Raji (cell line): Measurements from ENCODE around the gene ZMAT3.

Source experiments
- POLR2A ChIP-seq: IDR thresholded peaks from 2 replicates; pipeline ENCODE4 v1.6.1; 2011; ENCODE audit warnings: low read depth, low read length, control low read depth; ENCODE audit not compliant: insufficient read depth

The ZMAT3 gene

DNA sequence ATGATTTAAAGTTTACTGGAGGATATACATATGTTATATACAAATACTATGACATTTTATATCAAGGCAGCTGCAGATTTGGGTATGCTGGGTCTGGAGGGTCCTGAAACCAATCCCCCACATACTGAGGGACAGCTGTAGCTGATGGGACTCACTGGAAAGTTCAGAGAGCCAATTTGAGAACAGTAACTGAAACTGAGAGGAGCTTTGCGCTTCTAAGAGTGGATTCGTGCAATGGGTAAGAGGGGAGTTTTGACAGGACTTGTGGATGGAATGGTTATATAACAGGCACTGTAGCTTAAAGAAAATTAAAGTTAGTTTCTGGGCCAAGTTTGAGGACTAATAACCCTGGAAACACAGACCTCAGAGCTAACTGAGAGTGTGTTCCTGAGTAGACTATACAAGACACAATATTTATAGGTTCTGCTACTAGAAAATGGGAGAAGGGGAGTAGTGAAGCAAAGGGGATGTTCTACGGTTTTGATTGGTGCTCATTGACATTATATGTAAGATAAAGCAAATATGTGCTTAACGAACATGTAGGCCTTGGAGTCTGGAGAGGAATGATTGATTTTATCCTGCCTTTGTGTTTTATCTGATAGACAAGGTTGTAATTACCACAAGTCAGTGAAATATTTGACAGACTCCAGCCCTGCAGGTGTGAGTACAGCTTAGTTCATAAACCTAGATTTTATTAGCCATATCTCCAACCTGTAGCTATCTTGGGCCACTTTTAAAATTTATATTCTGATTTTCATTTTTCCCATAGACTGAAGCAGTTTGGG lies 4.8 kb upstream of the ZMAT3 start:
- TF ChIP-seq POLR2A = no peak

DNA sequence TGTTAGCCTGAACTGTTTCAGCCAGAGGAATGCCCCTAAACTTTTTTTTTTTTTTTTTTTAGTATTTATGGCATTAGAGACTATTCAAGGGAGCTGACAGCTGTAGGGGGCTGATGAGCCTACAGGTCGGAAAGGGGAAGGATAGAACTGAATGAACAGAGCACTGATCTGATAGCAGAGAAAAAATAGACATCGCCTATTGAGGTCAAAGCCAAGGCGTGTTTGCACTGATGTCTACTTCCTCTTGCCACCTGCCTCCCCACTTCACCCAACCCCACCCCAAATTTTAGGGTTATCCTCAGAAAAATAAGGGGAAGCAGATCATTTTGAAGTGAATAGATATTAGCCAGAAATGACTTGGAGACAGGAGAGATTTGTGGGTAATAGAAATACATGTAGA lies 3.0 kb upstream of the ZMAT3 start:
- no peak for TF ChIP-seq POLR2A

DNA sequence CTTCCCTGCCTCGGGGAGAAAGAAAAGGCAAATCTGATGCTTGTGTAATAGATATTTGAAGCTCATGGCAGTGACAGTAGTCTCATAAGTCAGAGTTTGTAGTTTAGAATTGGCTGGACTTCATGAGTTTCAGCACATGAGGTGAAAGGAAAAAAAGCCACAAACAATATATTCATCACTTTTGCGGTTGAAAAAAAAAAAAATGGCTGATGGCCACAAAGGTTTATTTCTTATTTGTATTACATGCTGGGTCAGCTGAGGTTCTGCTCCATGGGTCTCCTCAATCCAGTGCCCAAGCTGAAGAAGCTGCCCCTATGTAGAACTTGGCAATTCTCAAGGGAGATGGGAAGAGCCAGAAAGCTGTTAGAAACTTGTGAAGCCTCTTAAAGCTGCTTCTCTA lies 2.2 kb upstream of the ZMAT3 start:
- TF ChIP-seq POLR2A = no peak

DNA sequence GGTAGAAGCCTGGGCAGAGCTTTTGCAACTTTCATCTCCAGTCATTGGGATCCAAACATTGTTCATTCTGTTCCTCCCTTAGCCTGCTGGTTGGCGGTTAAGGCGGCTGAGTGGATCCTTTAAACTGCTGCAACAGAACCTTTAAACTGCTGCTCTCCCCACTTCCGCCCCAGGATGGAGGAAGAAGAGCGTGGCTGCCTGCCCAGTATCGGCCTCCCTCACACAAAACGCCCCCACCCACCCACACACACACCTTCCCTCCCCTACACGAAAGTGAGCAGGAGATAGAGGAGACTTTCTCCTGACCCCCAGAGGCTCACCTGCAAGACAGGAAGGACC lies 460 bp upstream of the ZMAT3 start:
- no peak for TF ChIP-seq POLR2A

DNA sequence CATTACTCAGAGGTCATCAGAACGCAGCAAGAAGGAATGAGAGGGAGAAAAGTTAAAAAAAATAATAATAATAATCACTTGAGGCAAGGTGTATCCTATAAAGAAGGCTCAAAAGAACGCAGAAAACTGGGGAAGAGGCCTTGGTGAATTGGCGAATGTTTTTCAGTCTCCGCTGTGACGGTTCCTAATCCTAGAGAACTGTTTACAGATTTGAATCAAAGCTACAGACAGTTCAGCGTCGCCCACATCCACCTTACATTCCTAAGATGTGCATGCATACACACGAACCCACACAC lies 634 bp downstream of the ZMAT3 start:
- TF ChIP-seq POLR2A = no peak

DNA sequence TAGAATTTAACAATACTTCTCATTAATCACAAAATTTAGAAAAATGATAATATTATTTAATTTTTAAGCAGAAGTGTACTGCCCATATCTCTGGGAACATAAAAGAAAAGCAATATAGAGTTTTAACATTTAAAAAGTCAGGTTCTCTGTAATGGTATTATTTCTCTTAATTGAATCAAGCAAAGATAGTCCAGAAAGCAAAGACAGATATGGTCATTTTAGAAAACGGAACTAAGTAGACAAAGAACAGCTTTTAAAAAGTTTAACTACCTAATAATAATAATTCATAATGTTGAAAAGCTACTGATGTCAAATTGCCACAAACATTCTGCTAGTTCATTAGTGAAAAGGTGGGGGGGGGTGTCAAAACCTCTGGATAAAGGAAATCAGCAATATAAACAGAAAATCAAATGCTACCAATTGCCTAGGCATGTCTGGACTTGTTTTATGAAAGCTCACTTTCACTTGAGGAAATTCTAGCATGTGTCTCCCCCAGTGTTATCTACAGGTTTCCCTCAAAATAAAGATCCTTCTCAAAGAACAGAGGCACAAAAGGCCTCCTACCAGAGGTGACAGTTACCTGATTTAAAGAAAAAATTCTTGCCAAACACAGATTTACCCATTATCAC lies 1.7 kb downstream of the ZMAT3 start:
- no peak for TF ChIP-seq POLR2A

DNA sequence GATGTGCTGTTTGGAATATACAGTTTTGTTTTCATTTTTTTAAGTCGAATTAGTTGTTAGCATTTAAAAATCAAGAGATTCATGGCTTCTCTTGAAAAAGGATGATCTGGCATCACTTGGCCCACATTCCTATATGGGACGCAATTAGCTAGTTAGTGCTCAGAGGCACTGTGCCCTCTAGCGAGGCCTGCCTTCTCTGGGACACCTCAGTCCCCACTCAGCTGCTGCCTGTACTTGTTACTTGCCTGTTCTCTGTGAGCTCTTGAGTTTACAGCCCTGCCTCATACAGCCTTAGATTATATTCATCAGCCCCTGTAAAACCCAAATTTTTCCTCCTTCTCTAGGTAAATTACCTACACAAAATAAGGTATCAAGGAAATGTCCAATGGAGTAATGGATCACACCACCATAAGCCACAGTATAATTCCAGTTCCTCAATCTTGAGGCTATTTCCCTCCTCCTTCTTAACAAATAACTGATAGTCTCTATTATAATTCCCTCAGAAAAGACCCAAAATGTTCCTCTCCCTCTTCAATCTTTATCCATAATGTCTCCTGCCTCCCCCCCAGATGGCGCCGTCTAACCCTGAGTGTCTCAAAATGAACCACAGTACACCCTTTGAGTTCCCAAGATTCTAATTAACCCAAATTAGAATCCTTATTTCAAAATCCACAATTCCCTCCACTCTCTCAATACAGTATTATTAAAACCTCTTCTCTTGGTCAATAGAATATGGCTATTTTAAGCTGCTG lies 2.7 kb downstream of the ZMAT3 start:
- TF ChIP-seq POLR2A = no peak

DNA sequence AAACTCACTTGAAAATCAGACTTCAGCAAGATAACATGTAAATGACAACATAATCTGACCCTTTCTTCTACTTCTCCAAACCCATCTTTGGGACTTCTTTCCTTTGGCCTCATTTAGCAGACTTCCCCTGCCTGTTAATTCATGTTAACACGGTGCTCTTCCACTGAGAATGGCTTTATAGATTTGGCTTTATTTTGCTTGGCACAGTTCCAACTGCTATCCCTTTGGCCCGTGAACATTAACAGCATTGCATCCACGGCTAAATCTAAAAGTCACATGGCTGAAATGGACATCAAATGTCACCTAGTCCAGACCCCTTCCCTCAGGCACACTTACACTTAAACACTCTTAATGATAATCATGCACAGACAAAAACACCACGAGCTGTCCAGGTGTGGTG lies 3.8 kb downstream of the ZMAT3 start:
- no peak for TF ChIP-seq POLR2A

DNA sequence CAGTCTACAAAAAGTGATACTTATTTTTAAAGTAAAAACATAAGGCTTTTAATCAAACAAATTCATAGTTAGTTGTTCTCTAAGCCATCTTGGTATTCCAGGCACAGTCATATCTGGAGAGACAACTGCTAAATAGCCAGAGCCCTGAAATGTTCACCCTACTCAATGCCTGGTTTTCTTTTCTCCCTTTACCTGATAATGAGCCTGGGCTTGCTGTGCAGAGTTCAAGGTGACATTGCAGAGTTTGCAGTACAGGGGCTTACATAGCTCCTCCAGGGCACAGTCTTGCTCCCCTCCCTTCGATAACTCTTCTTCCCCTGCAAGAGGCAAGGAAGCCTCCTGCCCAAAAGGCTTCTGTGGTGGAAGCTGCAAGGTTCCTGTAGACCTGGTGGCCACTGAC lies 4.3 kb downstream of the ZMAT3 start:
- TF ChIP-seq POLR2A = no peak

DNA sequence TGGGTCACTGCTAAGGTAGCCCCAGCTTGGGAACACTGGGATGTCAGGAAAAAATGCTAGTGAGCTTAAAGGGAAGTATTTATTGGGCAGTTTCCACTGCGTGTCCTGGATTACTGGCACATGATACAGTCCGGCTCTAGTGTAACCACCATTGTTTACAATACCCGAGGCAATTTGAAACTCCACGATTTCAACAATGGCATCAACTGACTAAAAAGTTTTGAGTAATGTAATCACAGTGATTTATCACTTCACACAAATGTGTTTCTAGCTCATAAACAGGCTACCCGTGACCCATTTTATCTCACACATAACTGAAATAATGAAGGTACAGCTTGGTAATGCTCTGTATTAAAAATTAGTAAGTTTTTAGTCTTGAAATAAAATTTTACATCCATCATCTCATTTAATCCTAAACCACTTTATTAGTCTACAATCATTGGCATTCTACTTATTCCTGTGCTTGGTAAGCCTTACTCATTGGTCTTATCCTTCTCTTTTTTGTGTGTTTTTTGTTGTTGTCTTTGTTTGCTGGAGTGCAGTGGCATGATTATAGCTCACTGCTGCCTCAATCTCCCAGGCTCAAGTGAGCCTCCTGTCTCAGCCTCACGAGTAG lies 7.6 kb downstream of the ZMAT3 start:
- no peak for TF ChIP-seq POLR2A

DNA sequence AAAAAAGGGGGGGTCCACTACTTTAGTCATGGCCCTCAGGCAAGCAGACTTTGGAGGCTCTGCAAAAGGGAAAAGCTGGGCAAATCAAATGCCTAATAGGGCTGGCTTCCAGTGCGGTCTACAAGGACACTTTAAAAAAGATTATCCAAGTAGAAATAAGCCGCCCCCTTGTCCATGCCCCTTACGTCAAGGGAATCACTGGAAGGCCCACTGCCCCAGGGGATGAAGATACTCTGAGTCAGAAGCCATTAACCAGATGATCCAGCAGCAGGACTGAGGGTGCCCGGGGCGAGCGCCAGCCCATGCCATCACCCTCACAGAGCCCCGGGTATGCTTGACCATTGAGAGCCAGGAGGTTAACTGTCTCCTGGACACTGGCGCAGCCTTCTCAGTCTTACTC lies 15.3 kb downstream of the ZMAT3 start:
- TF ChIP-seq POLR2A = no peak

DNA sequence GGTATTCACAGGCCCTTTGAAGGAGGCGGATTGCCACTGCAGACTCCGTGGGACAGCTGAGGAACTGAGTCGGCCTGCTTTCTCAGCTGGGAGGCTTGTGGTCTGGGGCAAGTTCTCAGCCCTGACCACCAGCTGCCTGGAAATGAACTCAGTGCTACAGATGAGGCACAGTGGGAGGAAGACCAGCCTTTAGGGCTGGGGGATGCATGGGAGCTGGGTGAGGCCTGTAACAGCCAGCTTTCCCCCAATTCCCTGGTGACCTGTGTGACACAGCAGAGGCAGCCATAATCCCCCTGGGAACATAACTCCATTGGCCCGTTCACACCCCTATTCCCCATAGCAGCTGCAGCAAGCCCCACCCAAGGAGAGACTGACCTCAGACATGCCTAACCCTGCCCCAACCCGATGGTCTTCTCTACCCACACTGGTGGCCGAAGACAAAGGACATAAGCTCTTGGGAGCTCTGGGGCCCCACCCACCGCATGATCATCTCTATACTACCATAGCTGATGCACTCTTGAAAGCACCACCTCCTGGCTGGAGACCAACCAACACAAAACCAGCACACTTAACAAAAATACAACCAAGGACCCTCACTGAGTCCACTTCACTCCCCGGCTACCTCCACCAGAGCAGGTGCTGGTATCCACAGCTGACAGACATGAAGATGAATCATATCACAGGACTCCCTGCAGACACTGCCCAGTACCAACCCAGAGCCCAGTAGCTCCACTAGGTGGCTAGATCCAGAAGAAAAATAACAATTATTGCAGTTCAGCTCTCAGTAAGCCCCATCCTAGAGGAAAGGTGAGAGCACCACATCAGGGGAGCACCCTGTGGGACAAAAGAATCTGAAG lies 24.9 kb downstream of the ZMAT3 start:
- TF ChIP-seq POLR2A = no peak

DNA sequence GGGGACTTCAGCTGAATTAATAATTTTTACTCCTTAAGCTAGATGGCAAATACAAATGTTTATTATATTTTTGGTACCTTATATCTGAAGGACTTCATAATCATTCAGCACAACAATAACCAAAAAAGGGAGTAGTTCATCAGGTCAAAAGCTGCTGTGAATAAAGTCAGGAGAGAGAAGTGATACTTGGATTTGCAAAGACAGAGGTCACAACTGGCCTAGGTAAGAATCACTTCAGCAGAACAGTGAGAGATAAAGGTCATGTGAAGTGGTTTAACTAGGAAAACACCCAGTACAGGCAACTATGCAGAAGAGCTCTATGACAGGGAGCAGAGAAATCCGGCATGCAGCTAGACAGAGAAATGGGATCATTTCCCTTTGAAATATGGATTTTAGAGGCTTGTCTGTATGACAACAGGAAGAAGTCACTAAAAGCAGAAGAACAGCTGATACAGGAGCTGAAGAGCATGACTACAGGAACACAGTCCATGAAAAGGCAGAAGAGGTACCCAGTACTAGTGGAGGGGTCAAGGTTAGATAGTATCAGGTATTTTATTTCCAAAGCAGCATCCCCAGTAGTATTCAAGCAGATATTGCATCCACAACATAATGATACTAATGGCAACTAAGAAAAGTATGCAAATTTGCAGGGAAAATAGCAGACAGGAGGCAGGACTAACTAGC lies 25.7 kb downstream of the ZMAT3 start:
- TF ChIP-seq POLR2A = no peak

DNA sequence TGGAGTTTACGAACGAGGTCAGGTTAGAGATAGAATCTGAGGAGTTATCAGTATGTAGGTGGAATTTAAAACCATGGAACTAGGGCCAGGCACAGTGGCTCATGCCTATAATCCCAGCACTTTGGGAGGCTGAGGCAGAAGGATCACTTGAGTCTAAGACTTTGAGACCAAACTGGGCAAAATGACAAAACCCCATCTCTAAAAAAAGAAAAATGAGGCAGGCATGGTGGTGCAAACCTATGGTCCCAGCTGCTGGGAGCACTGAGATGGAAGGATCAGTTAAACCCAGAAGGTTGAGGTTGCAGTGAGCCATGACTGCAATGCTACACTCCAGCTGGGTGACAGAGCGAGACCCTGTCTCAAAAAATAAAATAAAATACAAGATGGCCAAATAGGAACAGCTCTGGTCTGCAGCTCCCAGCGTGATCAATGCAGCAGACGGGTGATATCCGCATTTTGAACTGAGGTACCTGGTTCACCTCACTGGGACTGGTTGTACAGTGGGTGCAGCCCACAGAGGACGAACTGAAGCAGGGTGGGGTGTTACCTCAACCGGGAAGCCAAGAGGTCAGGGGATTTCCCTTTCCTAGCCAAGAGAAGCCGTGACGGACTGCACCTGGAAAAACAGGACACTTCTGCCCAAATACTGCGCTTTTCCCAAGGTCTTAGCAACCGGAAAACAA lies 33.3 kb downstream of the ZMAT3 start:
- TF ChIP-seq POLR2A = no peak
